HG02973 (cell line): ENCODE data around the gene MRPS25.
A peak's percentile ranks its signal among the peaks of the same experiment; 100 is the strongest.

Source experiments
- ATAC-seq: cut with Tn5 transposase; IDR thresholded peaks from one replicate; pipeline ENCODE4 v1.9.1; 2021; ENCODE audit warnings: moderate library complexity; ENCODE audit not compliant: unreplicated experiment

Gene MRPS25

DNA sequence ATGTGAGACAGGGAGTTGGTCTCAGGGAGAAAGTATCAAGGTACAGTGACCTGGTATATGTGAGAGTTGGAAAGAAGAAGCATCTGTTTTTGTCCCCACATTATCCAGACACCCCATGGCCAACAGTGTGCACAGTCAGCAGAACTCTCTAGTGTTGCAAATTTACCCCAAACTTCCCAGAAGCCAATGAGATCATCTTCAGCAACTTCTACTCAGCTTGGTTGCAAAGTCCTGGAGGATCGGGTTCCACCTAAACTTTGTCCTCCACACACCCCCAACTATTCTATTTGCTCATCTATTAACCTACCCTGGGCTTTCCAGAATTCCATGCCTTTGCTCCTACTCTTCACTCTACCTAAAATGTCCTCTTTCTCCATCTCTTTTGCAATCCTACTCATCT is 18.1 kb upstream of the MRPS25 start:
- no peak for ATAC-seq

- no peak for ATAC-seq
These were observed 17.0 kb upstream of the MRPS25 start for GRCh38 chr3:15081960-15082664.

DNA sequence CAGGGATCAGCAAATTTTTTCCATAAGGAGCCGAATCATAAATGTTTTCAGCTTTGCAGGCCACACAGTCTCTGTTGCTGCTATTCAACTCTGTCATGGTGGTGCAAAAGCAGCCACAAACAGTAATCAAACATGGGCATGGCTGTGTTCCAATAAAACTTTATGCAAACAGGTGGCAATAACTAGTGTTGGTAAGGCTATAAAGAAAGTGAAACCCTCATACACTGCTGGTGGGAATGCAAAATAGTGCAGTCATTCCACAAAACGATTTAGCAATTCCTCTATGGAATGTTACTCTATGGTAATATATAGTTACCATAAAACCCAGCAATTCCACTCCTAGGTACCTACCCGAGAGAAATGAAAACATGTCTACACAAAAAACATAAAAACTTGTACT is 14.0 kb upstream of the MRPS25 start:
- ATAC-seq: no peak

- ATAC-seq: no peak
These were observed 9.4 kb upstream of the MRPS25 start for GRCh38 chr3:15074500-15074899.

DNA sequence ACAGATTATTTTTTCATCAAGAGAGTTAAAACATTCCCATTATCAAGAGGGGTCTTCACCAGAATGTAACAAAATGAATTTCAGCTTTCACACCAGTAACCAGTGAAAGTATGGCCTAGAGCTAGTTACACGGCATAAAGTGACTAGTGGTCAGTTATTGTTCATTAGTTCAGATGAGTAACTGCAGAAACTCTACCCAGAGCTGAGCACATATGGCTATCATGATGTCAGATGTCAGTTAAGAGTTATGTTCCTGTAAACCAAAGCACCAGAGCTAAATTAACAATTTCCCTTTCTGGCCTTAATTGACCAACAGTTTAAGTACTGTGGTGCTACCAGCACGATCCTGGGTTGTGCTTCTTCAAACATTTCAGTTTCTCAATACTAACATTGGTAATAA is 6.6 kb upstream of the MRPS25 start:
- no peak for ATAC-seq

- no peak for ATAC-seq
These were observed 4.3 kb upstream of the MRPS25 start for GRCh38 chr3:15069441-15069840.

DNA sequence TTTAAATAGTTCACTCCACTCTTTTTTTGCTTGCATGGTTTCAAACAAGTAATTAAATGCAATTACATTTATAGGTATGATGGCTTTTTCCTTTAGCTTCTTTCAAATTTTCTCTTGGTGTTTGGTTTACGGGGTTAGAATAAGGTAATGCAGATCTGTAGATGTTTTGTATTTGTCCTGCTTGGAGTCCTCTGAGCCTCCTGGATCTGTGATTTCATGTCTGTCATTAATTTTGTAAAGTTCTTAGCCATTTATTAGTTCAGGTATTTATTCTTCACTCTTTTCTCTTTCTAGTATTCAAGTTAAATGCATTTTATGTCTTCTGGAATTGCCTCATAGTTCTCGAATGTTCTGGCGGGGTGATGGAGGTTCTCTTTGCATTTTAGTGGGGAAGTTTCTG is 1.4 kb upstream of the MRPS25 start:
- no peak for ATAC-seq

- no peak for ATAC-seq
These were observed 464 bp upstream of the MRPS25 start for GRCh38 chr3:15065550-15066007.

- peak; percentile 14 for ATAC-seq
These were observed 748 bp downstream of the MRPS25 start for GRCh38 chr3:15064299-15064834.

- ATAC-seq: no peak
These were observed 1.3 kb downstream of the MRPS25 start for GRCh38 chr3:15063656-15064286.

DNA sequence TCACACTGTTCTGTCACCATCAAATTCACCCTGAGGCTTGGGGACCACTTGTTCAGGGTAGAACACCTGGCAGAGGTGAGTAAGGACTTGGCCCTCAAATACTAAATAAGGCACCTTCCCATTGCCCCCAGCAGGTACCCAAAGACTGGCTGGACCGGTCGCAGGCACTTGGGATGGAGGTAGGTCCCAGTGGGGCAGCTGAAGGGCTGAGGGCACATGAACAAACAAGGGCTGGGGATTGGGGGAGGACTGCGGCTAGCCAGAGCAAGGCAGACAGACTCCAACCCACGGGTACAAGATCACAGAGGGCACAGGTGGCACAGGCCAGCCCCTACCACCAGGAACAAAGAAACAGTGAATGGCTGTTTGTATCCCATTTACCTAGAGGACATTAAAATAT is 1.9 kb downstream of the MRPS25 start:
- ATAC-seq: no peak

DNA sequence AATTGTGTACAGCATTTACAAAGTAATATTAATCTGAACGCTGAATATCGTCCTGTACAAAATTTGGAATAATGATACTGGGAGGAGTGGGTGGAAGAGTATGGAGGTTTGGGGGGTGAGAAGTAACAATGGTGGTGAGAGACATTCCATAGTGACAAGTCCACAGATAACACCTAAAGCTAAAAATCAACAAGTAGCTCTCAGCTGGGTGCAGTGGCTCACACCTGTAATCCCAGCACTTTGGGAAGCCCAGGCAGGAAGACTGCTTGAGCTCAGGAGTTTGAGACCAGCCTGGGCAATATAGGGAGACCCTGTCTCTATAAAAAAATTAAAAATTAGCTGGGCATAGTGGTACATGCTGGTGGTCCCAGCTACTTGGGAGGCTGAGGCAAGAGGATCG is 5.1 kb downstream of the MRPS25 start:
- ATAC-seq: no peak

GRCh38 chr3:15056676-15057404 is 8.3 kb downstream of the MRPS25 start:
- ATAC-seq: no peak

GRCh38 chr3:15055019-15055557 is 10.0 kb downstream of the MRPS25 start:
- peak; percentile 38 for ATAC-seq

- ATAC-seq: no peak
These were observed 11.6 kb downstream of the MRPS25 start for GRCh38 chr3:15053541-15053940.

DNA sequence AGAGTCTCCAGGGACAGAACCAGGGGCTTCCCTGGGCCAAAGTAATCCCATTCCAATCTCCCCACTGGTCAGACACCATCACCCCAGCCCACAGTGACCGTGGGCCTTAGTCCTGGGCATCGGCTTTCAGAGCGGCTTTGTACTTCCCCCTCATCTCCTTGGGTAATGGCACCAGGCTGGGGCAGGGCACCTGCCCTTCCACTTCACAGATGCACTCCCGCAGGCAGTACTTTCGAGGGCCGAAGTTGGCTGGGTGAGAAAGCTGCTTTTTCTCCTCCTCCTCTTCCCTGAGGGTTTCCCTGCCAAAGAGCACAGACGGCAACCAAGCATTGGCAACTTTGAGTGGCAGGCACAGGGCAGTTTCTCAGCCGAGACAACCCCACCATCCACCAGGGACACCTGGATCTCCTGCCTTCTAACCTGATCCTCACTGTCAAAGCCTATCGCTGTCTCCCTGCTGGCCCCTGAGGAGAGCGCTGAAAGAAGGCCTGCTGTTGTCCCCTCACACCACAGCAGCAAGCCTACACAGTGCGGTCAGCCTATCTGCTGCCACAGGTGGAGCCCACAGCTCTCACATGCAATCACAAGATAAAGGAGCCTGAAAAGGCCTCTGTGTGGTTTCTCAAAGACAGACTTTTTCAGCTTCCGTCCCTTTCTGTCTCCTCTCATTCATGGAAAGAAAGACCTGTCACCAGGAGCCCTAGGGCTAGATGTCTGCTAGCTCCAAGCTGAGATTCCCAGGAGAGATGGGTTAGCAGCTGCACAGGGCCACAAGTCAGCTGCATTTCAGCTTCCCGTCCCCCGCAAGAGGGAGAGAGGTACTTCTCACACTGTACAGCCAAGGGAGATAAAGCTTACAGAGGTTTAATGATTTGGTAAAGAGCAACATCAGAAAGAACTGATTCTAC is 12.5 kb downstream of the MRPS25 start:
- ATAC-seq: no peak

- peak; percentile 45 for ATAC-seq
These were observed 13.6 kb downstream of the MRPS25 start for GRCh38 chr3:15051531-15051930.

DNA sequence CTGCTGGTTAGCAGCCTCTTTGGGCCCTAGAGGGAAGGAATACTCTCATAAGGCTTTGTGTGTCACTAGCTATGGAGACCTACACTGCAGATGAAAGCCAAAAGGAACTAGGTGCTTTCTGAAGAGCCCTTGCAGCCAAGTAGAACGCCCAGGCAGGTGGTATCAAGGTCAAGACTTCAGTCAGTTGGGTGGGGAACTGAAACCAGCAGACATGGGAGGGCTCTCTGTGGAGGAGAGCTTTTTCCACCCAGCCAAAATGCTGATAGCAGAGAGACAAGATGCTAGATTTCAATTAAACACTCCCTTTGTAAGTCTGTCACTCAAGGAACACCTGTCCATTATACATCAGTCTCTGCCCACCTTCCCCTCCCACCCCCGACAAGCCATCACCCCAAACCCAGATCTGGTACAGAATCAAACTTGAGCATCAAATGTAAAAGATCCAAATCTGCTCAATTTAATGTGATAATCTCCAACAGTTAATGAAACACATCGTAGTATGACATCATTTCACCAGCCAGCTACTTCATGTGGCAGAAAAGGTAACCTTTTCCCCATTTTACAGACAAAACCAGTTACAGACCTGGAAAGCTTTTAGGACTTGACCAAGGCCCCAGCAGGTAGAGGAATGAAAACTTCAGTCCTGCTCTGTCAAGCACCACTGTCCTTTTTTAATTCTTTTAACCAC is 14.6 kb downstream of the MRPS25 start:
- peak; percentile 77 for ATAC-seq

DNA sequence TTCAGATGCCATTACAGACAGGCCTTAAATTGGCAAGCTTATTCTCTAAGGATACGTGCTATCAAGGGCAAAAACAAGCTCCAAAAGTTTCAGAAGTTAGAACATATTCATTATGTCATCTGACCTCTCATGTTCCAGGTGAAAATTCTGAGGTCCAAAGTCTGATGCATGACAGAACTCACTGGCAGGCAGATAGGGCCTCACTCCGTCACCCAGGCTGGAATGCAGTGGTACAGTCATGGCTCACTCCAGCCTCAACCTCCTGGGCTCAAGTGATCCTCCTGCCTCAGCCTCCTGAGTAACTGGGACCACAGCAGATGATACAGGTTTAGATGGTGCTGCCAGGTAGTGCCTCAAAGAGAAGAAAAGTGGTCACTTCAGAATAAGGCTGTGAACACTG is 15.5 kb downstream of the MRPS25 start:
- no peak for ATAC-seq

DNA sequence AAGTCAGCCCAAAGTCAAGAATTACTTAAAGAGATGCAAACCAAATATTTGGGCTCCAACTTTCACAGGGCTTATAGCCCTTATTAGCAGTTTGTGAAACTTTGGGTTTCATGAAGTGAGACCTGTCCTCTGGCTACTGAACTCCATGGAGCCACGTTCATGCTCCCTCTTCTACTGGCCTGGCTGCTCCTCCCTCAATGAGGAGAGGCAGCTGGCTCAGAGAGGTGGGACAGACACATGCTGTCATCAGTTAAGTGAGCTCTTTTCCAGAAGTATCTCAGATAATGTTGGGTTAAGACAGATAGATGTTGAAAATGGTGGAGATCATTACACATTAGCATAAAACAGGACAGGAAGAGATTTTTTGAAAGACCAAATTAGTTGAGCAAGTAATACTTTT is 19.4 kb downstream of the MRPS25 start:
- ATAC-seq: no peak
